HL-60 (cell line): Measurements from ENCODE around the gene KLHL30.

Experiments
- DNase-seq, 2 experiments: peaks; one replicate each; pipeline ENCODE4 v3.0.0-alpha.2; 2010 to 2020; ENCODE audit warnings: low read depth in 1 of 2, low spot score in 1 of 2
- H3K27ac ChIP-seq: fragments of 250-450 bp; sonication (Bioruptor Pico); replicated peaks from 2 replicates; pipeline ENCODE4 v1.5.1; 2020; ENCODE audit warnings: mild to moderate bottlenecking, moderate library complexity
- H3K27me3 ChIP-seq: fragments of 250-450 bp; sonication (Bioruptor Pico); 2 replicates; pipeline ENCODE4 v1.5.1; 2021; ENCODE audit warnings: mild to moderate bottlenecking, moderate library complexity; ENCODE audit not compliant: insufficient read depth, poor library complexity, severe bottlenecking
- H3K4me3 ChIP-seq: replicated peaks from 2 replicates; pipeline ENCODE4 v1.5.1; 2011; ENCODE audit warnings: mild to moderate bottlenecking, control low read depth, low read length; ENCODE audit not compliant: insufficient read depth
- CTCF ChIP-seq: IDR thresholded peaks from one replicate; pipeline ENCODE4 v1.5.1; 2011; ENCODE audit warnings: low read length, control low read depth, inconsistent platforms; ENCODE audit not compliant: insufficient read depth
- GABPA ChIP-seq: IDR thresholded peaks from 2 replicates; pipeline ENCODE4 v1.6.1; 2012; ENCODE audit warnings: low read depth
- POLR2AphosphoS5 ChIP-seq: IDR thresholded peaks from 2 replicates; pipeline ENCODE4 v1.6.1; 2012; ENCODE audit warnings: low read depth
- REST ChIP-seq: IDR thresholded peaks from 2 replicates; pipeline ENCODE4 v1.6.1; 2012; ENCODE audit warnings: low read depth; ENCODE audit not compliant: insufficient replicate concordance
- SPI1 ChIP-seq: IDR thresholded peaks from 2 replicates; pipeline ENCODE4 v1.6.1; 2012; ENCODE audit warnings: low read depth, mild to moderate bottlenecking, borderline replicate concordance

Gene KLHL30

GRCh38 chr2:238104226-238104690 lies 34.2 kb upstream of the KLHL30 start:
- Histone ChIP-seq H3K27me3 (no peaks in the 10 kb centered on the region), H3K27ac (no peak overlapping the region), H3K4me3 (no peak overlapping the region)
- no peak for DNase-seq
- TF ChIP-seq SPI1, result no peak
- TF ChIP-seq GABPA, result no peak
- TF ChIP-seq CTCF, result no peak
- no peak for TF ChIP-seq REST
- no peak for TF ChIP-seq POLR2AphosphoS5

- TF ChIP-seq GABPA (no peak), CTCF (no peak), SPI1 (no peak)
- Histone ChIP-seq H3K27me3 (no peaks in the 10 kb centered on the region), H3K27ac (no peak overlapping the region), H3K4me3 (no peak overlapping the region)
- no peak for DNase-seq
Measured at GRCh38 chr2:238104691-238105371, 33.6 kb upstream of the KLHL30 start.

GRCh38 chr2:238105506-238106338 lies 32.7 kb upstream of the KLHL30 start:
- H3K27me3 ChIP-seq, result no peaks in the 10 kb centered on the region
- no peak overlapping the region for H3K4me3 ChIP-seq
- DNase-seq, result no peak
- TF ChIP-seq GABPA (no peak), POLR2AphosphoS5 (no peak), SPI1 (no peak), REST (no peak), CTCF (no peak)
- H3K27ac ChIP-seq, result no peak overlapping the region

- Histone ChIP-seq H3K27me3 (no peaks in the 10 kb centered on the region), H3K27ac (no peak overlapping the region), H3K4me3 (no peak overlapping the region)
- DNase-seq, result no peak
- TF ChIP-seq POLR2AphosphoS5, result no peak
- TF ChIP-seq REST, result no peak
- TF ChIP-seq SPI1, result no peak
- no peak for TF ChIP-seq CTCF
- TF ChIP-seq GABPA, result no peak
Measured at GRCh38 chr2:238106339-238106697, 32.1 kb upstream of the KLHL30 start.
